NCI-H82 (cell line): ENCODE measurements around the gene AURKB.

ENCODE experiments used
- DNase-seq: peaks from one replicate; lab custom pipeline; 2025; lab: John Stamatoyannopoulos, UW

The AURKB gene

DNA sequence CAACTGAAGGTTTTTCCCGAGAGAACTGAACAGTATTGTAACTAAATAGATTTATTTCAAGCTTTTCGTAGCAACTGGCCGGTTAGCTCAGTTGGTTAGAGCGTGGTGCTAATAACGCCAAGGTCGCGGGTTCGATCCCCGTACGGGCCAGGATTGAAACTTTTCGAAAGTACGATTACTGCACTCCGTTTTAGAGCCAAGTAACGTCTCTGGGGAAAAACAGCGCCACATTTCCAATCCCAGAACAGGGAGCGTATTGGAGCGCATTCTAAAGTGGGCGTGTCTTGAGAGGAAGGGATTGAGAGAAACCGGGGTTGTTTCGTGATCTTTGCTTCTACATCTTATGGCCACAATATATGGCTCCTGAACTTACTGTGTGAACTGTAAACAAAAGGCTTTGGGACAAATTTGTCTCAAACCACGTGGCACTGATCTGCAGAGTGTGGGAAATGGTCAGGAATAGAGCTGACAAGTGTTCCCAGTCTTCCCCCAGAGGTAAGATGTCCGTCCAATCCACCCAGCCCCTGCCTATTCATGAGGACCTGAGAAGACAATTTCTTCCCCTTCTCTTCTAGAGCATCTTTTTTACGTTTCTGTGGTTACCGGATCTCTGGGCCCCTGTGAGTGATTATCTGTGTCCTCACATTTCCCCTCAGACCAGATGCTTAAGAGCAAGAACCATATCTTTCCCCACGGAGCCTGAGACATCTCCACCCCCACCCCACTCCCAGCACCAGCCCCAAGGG is 22.7 kb downstream of the AURKB start:
- DNase-seq, result peak; percentile 100

DNA sequence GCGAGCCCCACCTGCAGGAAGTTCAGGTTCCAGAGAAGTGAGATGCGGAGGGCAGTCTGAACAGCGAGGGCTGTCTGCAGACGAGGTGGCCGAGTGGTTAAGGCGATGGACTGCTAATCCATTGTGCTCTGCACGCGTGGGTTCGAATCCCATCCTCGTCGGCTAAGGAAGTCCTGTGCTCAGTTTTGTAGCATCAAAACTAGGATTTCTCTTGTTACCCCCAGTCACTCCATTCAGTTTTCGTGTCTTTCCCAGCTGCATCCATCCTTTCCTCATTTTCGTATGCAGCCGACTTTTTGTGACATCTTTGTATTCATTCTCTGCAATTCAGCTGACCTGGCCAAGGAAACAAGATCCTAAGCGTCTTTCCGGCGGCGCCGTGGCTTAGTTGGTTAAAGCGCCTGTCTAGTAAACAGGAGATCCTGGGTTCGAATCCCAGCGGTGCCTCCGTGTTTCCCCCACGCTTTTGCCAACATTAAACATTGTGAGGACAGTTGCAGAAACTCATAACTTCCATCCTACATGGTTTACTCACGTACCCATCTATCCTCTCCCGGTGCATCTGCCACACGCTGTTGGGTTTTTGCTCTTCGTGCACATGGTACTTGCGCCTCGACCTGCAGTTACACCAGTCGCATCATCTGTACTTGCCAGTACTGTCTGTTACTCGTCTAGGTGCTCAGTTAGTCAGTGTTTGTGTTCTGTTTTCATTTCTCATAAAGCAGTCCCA is 23.4 kb downstream of the AURKB start:
- DNase-seq, result peak; percentile 99

DNA sequence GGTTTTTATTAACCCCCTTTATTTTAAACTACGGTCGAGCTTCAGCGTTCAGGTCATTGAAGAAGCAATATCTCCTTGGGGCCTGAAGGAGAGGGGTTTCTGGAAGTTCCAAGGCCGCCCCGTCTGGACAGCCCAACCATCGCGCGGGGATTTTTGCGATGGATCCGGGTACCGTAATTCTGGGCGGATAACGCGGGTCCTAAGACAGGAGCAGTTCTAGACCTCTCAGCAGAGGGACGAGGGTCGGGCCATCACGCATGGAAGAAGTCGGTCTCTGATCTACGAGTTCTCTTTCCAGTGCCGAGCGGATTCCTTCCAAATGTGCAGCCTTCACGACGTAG is 24.0 kb downstream of the AURKB start:
- DNase-seq, result no peak

DNA sequence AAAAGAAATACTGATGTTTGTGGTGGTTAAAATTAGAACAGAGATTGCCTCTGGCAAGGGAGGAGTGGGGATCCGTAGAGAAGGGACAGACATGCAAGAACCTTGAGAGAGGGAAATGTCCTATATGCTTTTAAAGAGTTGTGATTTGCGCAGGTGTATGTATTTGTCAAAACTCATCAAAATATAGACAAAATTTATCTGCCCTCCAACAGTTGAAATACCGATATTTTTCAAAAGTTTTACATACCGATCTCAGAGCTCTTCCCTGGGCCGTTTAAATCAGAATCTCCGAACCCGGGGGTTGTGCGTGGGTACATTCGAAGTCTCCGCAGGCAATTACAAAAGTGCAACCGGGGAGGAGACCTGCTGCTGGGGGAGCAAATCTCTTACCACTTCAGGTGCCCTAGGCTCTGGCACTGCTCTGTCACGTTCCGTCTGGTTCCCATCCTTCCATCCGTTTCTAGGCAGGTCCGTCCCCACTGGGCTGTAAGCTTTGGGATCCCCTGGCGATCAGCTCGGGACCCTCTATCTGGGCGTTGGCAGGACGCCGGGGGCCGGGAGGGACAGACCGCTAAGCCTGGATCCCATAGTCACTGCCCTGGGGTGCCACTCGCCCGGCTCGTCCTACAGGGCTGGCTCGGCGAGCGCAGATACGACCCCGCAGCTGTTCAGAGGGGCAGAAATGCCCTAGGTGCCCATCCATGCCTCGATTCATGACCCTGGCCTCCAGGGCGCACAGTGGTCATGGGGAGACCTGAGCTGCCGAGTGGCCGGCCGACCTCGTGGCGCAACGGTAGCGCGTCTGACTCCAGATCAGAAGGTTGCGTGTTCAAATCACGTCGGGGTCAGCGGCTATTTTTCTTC is 24.6 kb downstream of the AURKB start:
- DNase-seq, result peak; percentile 90

DNA sequence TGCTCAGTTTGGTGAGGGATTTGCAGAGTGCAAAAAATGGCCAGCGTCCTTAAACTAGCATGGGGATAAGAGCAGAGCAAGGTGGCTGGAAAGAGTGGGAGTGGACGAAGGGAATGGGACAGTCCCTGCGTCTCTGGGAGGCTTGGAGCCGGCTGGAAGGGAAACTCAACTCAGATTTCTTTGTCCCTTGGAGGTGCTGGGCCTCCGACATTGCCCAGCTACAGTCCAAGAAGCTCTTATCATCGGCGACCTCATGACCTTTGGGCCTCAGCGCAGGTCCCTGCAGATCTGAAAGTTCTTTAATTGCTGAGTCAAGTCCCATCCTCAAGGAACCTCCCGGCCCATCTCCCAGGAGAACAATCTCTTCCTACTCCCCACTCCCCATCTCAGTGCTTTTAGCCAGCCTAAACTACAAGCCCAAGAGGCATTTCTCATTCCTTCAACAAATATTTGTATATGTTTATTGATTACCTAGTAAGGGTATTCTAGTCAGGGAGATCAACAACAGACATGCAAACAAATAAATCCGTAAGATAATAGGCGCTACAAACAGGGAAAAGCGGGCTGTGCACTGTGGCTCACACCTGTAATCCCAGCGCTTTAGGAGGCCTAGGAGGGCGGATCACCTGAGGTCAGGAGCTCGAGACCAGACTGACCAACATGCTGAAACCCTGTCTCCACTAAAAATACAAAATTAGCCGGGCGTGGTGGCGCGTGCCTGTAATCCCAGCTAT is 33.2 kb downstream of the AURKB start:
- no peak for DNase-seq

DNA sequence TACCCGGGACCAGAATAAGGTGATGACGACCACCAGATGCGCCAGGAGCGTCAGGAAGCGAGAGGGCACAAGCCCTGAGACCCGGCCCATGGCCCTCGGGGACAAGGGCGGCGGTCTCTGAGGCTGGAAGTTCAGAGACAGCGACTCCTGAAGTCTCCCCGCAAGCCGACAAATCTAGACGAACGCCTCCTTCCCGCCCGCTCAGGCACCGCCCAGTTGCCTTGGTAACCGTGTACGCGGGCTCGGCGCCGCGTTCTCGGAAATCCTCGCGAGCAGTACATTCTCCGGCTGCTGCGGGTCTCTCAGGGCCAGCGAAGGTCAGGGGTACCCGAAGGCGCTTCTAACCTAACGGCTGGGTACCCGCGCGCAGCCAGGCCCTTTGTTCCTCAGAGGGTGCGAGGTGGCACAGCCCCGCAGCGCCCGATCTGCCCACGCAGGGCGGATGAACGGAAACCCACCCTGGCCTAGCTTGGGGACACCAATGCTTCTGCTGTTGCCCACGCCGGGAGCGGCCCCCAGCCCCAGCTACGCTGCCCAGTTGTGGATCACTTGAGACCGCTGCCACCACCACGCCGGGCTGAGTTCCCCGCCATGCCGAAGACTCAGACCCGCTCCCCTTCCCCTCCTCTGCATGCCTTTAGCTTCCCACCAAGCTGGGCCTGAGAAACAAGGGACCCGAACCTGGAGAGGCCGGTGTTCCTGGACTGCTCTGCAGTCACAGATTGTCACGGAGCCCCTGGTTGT is 34.0 kb downstream of the AURKB start, which contains the start of gene TMEM107:
TSS of gene TMEM107 (minus strand) at position 184 of the 744 bp plus-strand sequence. CDS start at position 90, 94 bp downstream.
- DNase-seq, result peak; percentile 96

DNA sequence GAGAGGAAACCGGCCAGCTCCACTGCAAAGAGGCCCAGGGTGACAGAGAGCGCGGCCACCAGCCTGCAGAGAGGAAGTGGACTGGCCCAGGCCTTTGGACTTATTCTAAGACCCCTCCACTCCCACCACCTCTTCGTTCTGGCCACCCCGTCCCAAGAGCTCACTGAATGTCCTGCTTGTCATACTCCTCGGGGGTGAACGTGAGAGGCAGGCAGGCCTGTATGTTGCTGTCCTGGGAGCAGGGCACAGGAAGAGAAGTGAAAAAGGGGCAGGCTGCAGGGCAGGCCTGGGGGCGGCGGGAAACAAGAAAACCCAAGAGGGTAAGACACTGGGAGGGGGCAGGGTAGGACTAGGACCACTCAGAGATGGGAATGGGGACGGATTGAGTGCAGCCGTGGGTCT is 34.6 kb downstream of the AURKB start:
- DNase-seq, result no peak

DNA sequence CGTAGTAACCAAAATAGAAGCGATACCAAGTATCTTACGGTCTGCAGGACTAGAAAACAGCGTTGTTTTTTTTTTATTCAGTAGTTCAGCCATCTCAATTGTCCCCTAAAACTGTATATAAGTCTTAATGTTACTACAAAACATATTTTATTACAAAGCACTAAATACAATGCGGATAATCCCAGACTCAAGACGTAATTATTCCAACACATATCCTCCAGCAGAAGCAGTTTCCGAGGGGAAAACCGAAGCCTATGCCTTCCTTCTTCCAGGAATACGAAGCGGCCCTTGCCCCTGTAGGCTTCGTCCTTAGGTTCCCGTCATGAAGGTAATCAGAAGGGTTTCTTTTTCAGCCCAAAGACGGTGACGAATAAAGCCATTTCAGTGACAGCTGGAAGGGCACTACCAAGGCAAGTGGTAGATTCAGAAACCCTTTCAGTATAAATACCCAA is 36.5 kb downstream of the AURKB start:
- DNase-seq, result peak; percentile 91

DNA sequence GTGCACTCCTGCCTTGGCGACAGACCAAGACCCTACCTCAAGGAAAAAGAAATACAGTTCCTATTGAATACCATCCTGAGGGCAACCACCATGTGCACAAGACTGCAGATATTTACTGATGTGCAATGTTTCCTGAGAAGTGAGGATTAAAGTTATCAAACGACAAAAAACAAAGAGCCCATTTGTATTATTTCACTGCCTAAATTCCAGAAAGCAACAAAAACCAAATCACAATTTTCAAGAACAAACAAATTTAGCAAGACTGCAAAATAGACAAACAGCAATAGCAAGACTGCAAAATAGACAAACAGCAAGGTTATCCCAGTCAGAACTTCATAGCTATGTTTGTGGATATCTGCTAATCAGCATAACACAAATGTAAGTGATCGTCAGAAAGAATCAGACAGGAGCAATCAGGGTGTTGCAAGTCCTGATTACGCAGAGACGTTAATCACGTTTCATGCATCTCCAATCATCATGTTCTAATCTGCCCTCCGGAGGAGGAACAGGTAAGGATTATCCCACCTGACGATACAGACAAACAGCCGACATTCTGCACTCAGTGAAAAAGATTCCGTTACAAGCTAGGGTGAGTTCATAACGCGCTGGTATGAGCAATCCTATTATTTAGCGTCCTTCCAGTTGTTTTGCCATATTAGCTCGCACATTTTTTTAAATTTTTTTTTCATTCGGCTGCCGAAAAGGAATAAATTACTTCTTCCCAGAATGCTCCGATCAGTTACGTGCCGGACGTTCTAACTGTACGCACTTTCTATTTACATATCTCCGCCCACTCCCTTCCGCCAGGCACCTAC is 37.1 kb downstream of the AURKB start:
- DNase-seq, result peak; percentile 99

DNA sequence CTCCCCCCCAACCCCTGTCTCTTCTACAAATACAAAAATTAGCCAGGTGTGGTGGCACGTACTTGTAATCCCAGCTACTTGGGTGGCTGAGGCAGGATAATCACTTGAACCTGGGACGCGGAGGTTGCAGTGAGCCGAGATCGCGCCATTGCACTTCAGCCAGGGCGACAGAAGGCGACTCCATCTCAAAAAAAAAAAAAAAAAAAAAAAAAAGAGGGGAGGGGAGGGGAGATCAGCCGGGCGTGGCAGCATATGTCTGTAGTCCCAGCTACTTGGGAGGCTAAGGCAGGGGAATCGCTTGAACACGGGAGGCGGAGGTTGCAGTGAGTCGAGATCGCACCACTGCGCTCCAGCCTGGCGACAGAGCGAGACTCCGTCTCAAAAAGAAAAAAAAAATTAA is 40.2 kb downstream of the AURKB start:
- DNase-seq, result peak; percentile 91

DNA sequence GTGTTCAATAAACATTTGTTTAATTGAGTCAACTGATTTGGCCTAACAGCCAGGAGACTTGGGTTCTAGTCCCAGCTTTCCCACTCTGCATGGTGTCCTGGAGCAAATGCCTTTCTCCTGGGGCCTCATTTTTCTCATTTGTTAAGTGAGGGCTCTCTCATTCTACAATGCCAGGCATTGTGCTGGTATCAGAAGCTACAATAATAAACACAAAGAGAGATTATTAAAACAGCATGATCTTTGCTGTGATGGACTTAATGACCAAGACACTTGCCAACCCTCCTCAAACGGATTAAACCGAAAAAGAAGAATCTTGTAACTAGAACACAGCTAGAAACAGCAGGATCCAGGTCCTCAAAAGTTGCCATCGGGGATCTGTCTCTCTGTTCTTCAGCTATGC is 42.8 kb downstream of the AURKB start:
- DNase-seq, result no peak

DNA sequence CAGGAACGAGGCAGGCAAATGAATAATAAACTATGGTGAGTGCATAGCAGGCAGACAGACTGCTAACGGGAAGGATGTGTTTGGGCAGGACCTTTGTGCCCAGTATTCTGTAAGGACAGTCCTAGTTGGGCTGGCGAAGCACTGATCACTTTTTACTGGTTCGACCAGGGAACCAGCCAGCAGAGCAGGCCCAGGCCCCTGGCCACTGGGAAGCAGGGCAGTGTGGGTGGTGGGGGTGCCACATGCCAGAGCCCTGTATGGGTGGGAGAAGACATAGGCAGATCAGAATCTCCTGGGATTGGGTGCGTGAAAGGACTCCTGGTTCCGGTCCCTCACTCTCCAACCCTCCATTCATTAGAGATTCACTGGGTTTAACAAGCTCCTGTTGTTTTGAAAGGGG is 43.6 kb downstream of the AURKB start:
- DNase-seq, result no peak

DNA sequence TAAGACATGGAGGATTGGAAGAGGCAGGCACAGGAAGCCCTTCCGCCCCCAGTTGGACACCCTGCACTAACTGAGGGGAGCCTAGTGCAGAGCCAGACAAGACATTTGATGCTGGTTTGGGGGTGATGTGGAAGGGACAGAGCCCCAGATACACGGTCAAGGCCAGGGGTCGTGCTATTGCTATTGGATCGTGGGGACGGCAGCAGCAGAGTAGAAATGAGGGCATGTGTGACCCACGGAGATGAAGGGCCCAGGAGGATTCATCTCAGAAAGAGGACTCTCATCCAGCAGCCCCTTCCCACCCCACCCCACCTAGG is 45.6 kb downstream of the AURKB start:
- DNase-seq, result no peak

DNA sequence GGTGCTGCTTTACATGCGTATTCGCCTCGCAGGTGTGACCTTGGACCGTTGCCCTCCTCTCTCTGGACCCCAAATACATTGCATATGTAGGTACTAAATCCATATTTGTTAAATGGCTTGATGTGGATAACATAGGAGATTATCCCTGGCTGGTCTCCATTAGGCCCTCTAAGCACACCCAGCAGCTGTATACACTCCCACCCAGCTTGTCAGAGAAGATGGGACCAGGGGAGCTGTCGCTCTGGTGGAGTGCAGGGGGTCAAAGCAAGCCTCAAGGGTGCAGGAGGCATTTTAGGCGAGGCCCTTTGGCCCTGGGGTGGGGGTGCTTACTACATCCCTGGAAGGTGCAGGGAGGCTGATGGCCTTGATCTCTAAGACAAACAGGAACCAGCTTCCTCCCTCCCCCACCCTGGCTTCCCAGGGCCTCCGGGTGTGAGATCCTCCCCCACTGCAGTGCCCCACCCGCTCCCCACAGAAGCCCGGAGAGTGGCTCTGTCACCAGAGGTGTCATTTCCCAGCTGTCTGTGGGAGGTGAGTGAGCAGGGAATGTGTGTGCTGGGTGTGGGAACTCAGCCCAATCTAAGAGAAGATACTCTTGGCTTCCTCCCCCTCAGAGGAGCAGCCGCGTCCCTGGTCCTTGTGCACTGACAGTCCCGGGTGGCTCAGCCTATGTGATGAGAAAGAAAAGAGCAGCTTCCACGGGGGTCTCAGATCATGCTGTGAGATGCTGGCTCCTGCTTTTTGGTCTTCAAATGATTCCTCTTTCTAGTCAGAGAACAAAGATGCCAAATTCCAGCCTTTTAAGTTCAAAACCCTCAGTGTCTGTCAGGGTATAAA is 46.2 kb downstream of the AURKB start:
- DNase-seq, result peak; percentile 96

DNA sequence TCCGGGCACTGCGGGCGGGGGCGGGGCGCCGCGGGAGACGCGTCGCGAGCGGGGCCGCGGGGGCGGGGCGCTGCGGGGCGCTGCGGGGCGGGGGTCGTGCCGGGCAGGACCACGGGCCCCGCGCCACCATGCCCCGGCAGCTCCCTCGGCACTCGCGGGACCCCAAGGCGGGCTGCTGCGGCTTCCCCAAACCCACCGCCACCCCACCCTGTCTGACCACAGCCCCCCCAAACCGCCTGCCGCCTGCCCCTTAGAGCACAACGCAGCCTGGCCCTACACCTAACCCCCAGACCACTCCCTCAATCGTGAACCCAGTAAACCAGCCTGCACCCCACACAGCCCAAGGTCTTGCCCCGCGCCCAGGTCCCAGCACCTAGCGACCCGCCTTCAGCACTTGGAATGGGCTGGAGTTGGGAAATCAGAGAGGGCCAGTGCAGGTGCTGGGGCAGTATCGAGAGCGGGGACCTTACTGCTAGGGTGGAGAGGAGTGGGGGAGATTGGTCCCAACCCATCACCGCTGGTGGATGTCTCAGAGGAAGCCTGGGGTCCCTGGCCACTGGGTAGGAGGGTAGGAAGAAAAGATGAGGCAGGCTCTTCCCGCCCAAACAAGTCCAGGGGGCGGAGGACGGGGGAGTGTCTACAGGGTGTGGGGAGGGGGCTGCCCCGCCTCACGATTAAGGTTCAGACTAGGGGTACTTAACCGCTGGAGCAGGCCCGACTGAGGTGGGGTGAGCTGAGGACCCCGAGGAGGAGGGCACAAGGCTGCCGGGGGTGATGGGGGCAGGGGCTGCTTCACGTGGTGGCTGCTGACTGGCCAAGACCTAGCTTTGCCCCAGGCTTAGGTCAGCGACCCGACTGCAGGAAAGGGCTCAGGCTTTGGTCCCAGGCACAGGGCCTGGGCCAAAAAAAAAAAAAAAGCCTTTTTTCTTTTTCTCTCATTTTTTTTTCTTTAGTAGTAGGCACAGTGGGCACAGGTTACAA is 47.1 kb downstream of the AURKB start:
- peak; percentile 90 for DNase-seq

DNA sequence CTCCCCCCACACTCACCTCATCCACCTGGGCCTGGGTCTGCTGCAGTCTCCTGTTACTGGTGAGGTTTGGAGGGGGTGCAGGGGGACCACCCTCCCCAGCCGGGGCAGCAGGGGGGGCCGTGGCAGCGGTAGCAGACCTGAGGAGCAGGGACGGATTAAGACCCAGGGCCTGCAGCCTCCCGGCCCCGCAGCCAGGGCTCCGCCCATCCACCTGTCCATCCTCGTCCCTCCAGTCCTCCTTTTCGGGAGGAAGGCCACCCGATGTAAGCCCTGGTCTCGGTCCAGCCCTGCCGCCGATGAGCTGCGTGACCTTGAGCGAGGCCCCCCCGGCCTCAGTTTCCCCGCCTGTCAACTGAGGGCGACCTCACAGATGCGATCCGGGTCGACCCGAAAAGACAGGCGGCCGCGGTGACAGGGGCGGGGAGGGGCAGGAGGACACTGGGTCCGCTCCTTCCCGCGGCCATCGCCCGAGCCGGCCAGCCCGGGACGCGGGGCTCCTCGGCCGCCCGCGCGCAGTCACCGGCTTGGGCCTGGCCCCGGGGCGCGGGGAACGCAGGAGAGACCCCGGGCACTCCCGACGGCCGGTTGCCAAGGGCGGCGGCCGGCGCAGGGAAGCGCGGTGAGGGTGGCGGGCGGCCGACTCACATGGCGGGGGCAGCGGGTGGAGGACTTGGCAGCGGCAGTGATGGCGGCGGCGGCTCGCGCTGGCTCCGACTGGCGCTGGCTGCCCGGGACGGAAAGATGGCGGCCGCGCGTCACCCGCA is 48.0 kb downstream of the AURKB start, which contains the start of gene VAMP2:
TSS of gene VAMP2 (minus strand) at position 716 of the 764 bp plus-strand sequence. CDS start at position 647, 69 bp downstream.
- peak; percentile 77 for DNase-seq
